NCI-H1092 treated with DMSO at 0.1 percent for 48 hours (cell line): Measurements from ENCODE around the gene SMCO1.
"Not testable (repeated sequence)": the region's sequence is repeated elsewhere in the genome, so short reads cannot be mapped to it uniquely, and the experiment has no call there.

Experiments used
- DNase-seq: peaks from one replicate; lab custom pipeline; 2025; lab: John Stamatoyannopoulos, UW

SMCO1 gene

DNA sequence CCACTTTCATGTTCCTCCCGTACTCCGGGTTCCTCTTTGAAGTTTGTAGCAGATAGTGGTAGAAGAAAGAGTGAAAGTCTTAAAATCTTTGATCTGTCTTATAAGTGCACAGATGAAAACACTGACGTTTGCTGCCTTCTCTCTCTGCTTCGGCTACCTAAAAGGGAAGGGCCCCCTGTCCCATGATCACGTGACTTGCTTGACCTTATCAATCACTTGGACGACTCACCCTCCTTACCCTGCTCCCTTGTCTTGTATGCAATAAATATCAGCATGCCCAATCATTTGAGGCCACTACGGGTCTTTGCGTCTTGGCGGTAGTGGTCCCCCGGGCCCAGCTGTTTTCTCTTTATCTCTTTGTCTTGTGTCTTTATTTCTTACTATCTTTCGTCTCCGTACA, 6.1 kb upstream of the SMCO1 start:
- DNase-seq: not testable (repeated sequence)

DNA sequence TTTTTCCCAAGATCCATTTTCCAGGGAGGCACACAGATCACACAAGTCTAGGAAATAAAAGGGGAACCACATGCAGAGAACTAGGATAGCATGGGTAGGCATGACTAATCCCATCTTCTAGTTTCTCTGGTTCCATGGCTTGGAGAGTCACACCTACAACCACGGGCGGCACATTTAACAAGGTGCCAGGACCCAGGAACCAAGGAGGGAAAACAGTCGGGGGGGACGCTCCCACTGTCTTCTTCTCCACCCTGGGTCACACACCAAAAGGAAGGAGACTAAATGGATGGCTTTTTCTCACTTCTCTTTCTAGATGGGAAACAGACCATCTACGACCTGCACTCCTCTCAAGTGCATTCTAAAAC, 4.6 kb upstream of the SMCO1 start:
- DNase-seq: no peak

DNA sequence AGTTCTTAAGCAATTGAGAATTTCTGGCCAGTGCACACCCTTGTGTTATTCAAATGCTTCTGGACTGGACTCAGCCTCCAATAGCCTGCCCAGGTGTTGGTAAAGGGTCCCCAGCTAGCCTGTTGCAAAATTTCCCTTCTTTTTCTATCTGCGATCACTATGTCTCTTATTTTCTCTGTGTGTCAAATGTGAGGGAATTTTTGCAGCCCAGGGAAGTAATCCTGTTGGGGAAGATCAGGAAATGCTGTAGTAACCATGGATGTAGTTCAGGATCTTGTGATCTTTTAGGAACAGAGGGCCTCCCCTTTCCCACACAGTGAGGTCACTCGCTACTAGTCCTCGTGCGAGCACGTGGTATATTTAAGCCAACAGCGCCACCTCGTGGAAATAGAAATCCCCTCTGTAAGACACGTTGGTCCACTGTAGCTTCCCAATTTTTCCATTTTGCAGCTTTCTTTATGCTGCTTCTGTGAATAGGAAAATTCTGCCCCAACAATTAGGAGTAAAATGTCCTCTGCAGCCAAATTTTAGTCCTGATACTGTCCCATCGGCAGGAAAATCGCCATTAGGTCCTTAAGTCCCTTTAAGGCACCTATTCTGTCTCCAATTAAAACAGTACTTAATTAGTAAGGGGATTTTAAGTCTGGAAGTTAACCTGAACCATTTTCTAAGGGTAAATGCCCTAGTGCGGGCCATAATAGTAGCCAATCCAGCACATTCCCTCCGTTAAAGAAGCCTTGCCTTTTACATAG, 4.0 kb upstream of the SMCO1 start:
- DNase-seq: no peak

DNA sequence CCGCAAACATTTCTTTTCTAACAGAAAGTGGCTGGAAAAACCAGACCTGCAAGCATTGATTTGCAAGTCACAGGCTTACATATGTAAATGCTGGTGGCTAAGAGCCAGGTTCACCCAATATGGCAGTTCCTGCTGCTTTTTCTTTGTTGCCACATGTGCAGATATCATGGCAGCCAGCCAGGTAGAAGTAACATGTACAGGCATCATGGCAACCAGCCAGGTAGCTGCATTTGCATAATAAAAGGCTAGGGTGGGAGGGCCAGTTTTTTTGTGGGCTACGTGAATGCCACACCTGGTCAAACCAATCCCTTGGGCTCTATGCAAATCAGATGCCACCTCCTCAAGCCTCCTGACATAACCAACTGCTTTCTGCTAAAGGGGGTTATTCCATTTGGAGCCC, 2.8 kb upstream of the SMCO1 start:
- peak; percentile 7 for DNase-seq

DNA sequence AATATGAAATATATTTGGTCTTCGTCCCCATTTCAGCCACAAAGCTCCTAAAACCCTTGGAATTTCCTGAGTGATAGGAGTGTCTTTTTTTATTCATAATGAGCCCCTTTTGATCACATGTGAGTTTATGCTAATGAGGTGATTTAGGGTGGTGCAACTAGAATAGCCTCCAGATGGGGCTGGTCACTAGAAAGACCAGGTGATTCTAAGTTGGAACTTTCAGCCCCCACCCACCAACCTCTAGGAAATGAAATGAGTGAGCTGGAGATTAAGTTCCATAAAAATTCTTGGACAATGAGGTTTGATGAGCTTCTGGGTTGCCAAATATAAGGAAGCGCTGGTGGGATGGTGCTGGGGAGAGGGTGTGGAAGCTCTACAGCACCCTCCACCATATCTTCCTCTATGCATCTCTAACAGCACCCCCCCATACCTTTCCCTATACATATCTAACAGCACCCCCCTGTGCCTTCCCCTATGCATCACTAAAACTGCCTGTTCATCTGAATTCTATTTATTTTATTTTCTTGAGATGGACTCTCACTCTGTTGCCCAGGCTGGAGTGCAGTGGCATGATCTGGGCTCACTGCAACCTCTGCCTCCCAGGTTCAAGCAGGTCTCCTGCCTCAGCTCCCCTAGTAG, 2.1 kb upstream of the SMCO1 start:
- DNase-seq: no peak

DNA sequence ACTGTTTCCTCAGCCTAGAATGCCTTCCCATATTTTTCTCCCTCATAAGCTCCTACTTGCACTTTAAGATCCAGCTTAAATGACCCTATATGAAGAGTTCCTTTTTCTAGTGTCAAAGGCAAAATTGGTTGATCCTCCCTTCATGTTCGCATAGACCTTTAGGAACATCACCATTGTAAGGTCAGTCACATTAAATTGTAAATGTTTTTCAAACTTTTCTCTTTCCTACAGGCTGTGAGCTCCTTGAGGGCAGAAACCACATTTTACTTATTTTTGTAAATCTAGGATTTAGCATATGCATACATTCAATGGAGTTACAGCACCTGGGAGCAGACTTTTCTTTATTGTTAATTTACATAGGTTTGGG, 813 bp downstream of the SMCO1 start:
- no peak for DNase-seq

DNA sequence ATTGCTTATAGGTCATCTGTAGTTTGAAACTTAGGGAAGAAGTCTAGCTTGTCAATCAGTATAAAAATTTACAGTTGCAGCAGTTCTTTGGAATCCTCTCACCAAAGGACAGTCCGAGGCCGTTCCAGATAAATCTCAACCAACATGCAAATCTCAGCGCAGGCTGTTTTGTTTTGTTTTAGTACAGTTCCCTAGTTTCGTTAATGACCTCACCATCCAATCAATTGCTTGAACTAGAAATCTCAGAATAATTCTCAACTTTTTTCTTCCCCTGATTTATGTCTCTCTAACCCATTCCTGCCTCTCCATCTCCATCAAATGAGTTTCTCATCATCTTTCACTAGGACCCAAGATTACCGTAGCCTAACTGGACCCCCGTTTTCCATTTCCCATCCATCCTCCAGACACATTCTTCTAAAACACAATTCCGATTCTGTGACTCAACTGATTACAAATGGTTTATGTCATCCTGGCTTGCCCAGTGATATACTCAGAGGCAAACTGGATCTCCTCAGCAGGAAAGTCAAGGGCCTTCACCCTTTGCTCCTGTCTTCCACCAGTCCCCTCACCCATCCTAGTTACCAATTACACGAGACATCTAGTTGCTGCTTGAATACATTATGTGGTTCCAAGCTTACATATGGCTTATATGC, 1.3 kb downstream of the SMCO1 start:
- DNase-seq: no peak

DNA sequence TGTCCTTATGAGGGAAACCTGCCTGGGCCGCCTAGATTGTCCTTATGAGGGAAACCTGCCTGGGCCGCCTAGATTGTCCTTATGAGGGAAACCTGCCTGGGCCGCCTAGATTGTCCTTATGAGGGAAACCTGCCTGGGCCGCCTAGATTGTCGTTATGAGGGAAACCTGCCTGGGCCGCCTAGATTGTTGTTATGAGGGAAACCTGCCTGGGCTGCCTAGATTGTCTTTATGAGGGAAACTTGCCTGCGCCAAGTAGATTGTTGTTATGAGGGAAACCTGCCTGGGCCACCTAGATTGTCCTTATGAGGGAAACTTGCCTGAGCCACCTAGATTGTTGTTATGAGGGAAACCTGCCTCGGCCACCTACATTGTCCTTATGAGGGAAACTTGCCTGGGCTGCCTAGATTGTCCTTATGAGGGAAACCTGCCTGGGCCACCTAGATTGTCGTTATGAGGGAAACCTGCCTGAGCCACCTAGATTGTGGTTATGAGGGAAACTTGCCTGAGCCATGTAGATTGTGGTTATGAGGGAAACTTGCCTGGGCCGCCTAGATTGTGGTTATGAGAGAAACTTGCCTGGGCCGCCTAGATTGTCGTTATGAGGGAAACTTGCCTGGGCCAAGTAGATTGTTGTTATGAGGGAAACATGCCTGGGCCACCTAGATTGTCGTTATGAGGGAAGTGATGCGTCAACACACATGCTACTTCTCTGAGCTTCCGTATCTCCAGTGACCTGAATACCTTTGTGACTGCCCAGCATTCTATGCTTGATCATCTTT, 3.3 kb downstream of the SMCO1 start:
- DNase-seq: not testable (repeated sequence)

DNA sequence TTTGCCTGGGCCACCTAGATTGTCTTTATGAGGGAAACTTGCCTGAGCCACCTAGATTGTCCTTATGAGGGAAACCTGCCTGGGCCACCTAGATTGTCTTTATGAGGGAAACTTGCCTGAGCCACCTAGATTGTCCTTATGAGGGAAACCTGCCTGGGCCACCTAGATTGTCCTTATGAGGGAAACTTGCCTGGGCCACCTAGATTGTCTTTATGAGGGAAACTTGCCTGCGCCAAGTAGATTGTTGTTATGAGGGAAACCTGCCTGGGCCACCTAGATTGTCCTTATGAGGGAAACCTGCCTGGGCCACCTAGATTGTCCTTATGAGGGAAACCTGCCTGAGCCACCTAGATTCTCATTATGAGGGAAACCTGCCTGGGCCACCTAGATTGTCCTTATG, 4.0 kb downstream of the SMCO1 start:
- not testable (repeated sequence) for DNase-seq

DNA sequence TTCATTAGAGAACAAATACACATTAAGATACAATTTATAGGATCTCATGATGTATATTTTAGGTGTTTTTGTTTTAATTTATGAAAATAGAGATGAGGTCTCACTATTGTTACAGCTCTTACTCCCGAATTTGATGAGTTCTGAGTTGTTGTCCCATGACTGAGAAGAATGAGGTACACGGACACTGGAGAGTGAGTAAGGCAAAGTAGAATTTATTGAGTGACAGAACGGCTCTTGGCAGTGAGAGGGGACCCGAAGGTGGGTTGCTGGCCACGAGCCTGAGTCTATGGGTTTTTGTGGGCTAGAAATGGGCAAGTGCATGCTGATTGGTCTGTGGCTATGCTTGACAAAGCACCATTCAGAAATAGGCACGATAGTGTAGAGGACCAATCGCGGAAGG, 8.5 kb downstream of the SMCO1 start:
- DNase-seq: no peak

DNA sequence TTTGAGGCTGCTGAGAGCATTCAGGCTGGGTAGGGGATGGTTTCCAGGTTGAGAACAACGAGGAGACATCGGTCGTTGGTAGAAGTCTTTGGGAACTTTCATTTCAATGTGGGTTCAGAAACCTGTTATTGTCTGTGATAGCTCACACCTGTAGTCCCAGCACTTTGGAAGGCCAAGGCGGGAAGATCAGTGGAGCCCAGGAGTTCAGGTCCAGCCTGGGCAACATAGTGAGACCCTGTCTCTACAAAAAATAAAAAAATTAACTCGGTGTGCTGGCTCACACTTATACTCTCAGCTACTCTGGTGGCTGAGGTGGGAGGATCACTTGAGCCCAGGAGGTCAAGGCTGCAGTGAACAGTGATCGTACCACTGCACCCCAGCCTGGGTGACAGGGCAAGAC, 10.6 kb downstream of the SMCO1 start:
- DNase-seq: no peak

DNA sequence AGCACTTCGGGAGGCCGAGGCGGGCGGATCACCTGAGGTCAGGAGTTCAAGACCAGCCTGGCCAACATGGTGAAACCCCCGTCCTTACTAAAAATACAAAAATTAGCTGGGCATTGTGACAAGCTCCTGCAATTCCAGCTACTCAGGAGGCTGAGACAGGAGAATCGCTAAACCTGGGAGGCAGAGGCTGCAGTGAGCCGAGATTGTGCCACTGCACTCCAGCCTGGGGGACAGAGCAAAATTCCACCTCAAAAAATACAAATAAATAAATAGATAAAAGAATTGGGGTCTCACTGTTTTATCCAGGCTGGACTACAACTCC, 11.1 kb downstream of the SMCO1 start:
- DNase-seq: not testable (repeated sequence)

DNA sequence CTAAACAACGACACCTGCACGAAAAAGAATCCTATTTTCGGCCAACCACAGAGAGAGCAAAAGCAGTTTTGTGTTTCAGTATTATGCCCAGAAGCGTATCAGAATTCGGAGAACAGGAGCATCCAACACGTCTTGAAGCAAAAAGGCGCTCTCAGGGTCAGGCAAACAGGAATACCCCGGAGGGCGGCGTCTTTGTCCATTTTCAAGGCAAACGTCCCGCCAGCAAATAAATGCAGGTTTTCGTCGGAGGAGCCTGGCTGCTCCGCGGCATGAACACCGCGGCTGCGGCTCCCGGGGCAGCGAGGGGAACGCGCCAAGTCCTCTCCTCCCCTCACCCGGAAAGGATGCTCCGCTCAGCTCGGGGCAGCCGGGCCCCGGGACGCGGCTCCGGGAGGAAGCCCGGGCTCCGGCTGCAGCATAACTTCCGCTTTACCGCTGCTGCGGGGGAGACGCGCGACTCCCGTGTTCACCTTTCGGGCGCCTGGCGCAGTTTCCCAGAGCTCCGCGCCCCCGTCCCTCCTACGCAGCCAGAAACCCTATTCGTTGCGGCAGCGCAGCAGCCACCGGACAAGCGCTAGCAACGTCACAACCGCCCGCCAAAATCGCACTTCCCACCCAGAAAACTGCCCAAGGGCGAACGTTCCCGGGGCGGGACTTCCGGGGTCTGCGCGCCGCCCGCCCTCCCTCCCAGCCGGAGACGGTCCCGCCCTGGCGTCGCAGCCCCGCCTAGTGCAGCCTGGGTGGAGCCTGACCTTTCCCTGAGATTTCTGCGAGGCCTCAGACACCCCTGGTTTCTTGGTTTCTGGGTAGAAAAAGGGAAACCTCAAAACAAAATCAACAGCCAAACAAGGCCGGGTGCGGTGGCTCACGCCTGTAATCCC, 11.7 kb downstream of the SMCO1 start, which contains the start of gene RNF168:
Gene RNF168, minus strand, starts transcription at position 573 of the 881 bp plus-strand sequence. CDS start 595 bp downstream, outside the sequence.
- DNase-seq: peak; percentile 97

DNA sequence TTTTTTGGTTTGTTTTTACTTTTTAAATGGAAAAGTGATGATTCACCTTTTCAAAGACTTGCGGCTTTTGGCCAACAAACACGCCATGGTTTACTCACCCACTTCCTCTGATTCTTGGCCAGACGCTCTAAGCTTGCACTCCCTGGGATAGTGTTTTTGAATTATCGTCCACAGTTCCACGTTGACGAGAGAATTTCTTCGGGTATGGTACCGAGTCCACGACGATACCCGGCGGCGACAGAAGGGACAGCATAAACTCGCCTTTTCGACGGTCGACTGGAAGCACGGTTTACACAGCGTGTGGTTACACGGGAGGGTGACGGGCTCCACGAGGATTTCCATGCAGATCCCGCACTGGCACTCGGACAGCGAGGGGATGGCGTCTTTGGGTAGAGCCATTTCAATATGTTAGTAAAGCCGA, 12.4 kb downstream of the SMCO1 start:
- DNase-seq: peak; percentile 35

DNA sequence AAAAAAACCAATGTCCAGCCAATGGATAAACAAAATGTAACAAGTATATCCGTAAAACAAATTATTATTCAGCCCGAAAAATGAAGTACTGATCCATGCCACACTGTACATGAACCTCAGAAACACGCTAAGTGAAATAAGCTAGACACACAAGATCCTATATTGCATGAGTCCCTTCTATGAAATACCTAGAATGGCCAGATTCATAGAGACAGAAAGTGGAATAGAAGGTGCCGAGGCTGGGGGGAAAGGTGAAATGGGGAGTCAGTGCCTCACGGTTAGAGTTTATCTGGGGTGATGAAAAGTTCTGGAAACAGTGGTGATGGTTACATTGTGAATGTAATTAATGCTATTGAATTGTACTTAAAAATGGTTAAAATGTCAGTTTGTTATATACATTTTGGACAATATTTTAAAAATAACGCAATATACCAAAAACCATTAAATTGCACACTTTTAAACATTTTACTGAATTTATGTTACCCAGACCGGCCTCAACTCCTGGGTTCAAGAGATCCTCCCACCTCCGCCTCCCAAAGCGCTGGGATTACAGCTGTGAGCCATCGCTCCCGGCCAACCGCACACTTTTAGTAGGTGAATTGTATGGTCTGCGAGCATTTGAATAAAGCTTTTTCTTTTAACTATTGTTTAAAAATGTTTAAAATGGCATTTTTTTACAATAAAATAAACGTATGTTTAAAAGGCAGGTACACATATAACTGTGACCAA, 13.7 kb downstream of the SMCO1 start:
- no peak for DNase-seq

DNA sequence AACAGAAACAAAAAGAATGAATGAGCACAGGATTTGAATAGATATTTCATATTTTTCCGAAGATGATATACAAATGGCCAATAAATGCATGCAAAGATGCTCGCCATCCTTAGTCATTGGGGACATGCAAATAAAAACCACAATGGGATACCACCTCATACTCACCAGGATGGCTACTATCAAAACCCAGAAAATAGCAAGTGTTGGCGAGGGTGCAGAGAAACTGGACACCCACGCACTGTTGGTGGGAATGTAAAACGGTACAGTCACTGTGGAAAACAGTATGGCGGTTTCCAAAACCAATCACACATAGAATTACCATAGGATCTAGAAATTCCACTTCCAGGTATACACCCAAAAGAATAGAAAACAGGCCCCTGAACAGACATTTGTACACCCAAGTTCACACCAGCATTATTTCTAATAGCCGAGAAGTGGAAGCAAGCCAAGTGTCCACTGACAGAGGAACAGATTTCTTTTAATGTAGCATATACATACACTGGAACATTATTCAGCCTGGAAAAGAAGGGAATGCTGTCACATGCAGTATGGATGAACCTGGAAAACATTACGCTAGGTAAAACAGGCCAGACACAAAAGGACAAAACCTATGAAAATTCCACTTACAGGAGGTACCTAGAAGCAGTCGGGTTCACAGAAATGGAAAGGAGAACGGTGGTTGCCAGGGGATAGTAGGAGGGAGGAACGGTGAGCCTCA, 15.2 kb downstream of the SMCO1 start:
- DNase-seq: no peak

DNA sequence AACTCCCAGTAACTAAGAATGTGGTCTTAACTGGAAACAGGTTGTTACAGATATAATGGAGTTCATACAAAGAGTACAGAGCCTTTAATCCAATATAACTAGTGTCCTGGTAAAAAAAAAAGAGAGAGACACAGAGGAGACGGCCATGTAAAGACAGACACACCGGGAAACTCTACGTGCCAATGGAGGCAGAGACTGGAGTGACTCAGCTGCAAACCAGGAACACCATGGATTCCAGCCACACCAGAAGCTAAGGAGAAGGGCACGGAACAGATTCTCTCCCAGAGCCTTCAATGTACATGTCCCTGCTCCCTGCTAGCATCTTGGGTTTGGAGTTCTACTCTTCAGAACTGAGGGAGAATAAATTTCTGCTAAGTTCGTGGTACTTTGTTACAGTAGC, 16.1 kb downstream of the SMCO1 start:
- no peak for DNase-seq

DNA sequence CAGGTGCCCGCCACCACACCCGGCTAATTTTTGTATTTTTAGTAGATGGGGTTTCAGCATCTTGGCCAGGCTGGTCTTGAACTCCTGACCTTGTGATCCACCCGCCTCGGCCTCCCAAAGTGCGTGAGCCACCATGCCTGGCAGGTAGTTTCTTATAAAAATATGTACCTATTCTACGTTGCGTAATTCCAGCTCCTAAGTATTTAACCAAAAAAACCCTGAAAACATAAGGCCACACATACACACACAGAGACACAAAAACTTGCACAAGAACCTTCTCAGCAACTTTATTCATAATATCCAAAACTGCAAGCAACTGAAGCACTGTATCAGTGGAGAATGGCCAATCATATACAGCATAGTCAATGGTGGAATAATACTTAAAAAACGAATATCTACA, 16.8 kb downstream of the SMCO1 start:
- DNase-seq: no peak

DNA sequence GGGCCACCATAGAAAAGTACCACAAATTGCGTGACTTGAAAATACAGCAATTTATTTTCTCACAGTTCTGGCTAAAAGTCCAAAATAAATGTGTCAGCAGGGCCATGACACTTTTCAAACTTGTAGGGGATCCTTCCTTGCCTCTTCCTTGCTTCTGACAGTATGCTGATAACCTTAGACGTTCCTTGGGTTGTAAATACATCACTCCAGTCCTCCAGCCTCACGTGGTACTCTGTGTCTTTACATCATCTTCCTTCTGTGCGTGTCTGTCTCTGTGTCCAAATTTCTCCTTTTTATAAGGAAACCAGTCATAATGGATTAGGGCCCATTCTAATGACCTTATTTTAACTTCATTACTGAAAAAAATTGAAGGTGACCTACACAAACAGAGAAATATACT, 19.0 kb downstream of the SMCO1 start:
- no peak for DNase-seq

DNA sequence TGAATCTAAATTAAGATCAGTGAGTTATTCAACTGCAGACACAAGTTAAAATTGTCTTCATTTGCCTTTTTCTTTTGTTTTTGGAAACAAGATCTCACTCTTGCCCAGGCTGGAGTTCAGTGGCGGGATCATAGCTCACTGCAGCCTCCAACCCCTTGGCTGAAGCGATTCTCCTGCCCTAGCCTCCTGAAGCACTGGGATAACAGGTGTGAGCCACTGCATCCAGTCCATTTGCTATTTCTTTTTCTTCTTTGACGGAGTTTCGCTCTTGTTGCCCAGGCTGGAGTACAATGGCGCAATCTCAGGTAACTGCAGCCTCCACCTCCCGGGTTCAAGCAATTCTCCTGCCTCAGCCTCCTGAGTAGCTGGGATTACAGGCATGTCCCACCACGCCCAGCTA, 21.9 kb downstream of the SMCO1 start:
- DNase-seq: no peak
